Activated naive CD4-positive, alpha-beta T cell treated with anti-CD3 and anti-CD28 coated beads, Interleukin-2, amount 50 U/mL, for 24 hours (primary cell): Measurements from ENCODE around the gene NDUFC2.
"Not testable (repeated sequence)": the region's sequence is repeated elsewhere in the genome, so short reads cannot be mapped to it uniquely, and the experiment has no call there.

Experiments used
- H3K27ac Mint-ChIP-seq: one replicate; pipeline ENCODE4 v1.8.0; 2021; ENCODE audit warnings: mild to moderate bottlenecking, mixed read lengths
- H3K27me3 Mint-ChIP-seq: one replicate; pipeline ENCODE4 v1.8.0; 2021; ENCODE audit warnings: mixed read lengths
- H3K36me3 Mint-ChIP-seq: one replicate; pipeline ENCODE4 v1.8.0; 2021; ENCODE audit warnings: mixed read lengths
- H3K4me1 Mint-ChIP-seq: one replicate; pipeline ENCODE4 v1.8.0; 2021; ENCODE audit warnings: mixed read lengths
- H3K4me3 Mint-ChIP-seq: one replicate; pipeline ENCODE4 v1.8.0; 2021; ENCODE audit warnings: mild to moderate bottlenecking, mixed read lengths
- H3K9me3 Mint-ChIP-seq: one replicate; pipeline ENCODE4 v1.8.0; 2021; ENCODE audit warnings: mixed read lengths

Gene NDUFC2

DNA sequence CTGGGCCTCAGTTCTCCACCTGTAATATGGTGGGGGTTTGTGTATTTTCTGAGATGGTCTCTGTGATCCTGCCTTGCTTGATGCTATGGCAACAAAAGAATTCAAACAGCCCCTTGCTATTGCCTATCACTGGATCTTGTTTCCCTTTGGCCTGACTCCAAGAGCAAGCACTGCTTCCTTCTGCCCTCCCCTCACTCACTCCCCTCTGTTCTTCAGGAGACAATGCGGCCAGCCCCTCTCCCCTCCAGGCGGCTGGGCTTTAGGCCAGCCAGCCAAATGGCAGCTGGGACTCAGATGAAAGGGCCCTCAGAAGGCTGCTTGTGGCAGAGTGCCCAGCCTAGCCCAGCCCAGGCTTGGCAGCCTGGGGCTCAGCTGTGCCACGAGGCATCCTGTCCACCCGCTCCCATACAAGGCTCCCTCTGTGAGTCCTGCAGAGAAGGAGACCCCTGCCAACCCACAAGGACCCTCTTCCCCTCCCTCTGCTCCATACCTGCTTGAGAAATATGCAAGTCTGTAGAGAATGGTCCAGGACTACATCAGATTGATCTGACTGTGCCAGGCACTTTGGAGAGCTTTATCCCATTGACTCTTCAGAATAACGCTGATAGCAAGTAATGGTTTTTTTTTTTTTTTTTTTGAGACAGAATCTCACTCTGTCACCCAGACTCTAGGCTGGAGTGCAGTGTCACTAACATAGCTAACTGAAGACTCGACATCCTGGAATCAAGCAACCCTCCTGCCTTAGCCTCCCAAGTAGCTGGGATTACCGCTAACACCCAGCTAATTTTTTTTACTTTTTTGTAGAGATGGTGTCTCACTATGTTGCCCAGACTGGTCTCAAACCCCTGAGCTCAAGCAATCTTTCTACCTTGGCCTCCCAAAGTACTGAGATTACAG is 49.0 kb downstream of the NDUFC2 start:
- Mint-ChIP-seq H3K4me1 (no peaks in the 10 kb centered on the region), H3K36me3 (no peaks in the 10 kb centered on the region), H3K27me3 (no peaks in the 10 kb centered on the region), H3K4me3 (no peak overlapping the region), H3K27ac (no peak overlapping the region), H3K9me3 (no peaks in the 10 kb centered on the region)

DNA sequence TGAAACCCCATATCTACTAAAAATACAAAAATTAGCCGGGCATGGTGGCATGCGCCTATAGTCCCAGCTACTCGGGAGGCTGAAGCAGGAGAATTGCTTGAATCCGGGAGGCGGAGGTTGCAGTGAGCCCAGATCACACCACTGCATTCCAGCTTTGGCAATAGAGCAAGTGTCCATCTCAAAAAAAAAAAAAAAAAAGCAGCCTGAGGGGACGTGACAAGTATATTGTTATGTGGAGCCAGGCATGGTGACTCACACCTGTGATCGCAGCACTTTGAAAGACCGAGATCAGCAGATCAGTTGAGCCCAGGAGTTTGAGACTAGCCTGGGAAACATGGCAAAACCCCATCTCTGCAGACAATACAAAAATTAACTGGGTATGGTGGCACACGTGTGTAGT is 51.2 kb downstream of the NDUFC2 start:
- not testable (repeated sequence) for H3K4me3 Mint-ChIP-seq, H3K27me3 Mint-ChIP-seq, H3K36me3 Mint-ChIP-seq, H3K9me3 Mint-ChIP-seq, H3K27ac Mint-ChIP-seq, H3K4me1 Mint-ChIP-seq

DNA sequence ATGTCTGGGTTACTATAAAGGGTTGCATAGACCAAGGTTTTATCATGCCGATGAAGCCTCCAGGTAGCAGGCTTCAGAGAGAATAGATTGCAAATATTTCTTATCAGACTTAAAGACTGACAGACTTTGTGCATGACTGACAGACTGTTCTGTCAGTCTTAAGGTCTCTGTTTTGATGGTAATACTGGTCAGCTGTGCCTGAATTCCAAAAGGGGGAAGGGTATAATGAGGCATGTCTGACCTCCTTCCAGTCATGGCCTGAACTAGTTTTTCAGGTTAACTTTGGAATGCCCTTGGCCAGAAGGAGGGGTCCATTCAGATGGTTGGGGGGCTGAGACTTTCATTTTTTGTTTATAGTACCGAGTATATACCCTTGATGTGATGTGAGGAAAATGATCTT is 51.9 kb downstream of the NDUFC2 start:
- peaks cover 1% of the 10 kb centered on the region for H3K4me1 Mint-ChIP-seq
- H3K4me3 Mint-ChIP-seq, result no peak overlapping the region
- peaks cover under 1% of the 10 kb centered on the region for H3K27me3 Mint-ChIP-seq
- no peaks in the 10 kb centered on the region for H3K36me3 Mint-ChIP-seq
- no peaks in the 10 kb centered on the region for H3K9me3 Mint-ChIP-seq
- no peak overlapping the region for H3K27ac Mint-ChIP-seq

DNA sequence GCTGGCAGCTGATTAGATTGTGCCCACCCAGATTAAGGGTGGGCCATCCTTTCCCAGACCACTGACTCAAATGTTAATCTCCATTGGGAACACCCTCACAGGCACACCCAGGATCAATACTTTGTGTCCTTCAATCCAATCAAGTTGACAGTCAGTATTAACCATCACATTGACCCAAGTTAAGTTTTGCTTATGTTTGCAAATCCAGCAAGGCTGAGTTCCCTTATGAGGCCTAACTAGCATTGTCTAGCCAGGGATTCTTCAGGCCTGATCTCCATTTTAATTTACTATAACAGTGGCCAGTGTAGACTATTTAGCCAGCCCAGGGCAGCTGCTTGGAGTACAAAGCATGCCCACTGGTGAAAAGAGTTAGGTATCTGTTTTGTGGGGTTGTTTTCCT is 54.3 kb downstream of the NDUFC2 start:
- H3K4me3 Mint-ChIP-seq, result no peak overlapping the region
- H3K9me3 Mint-ChIP-seq, result no peaks in the 10 kb centered on the region
- H3K27me3 Mint-ChIP-seq, result peaks cover 6% of the 10 kb centered on the region
- no peaks in the 10 kb centered on the region for H3K36me3 Mint-ChIP-seq
- peaks cover 4% of the 10 kb centered on the region for H3K4me1 Mint-ChIP-seq
- H3K27ac Mint-ChIP-seq, result no peak overlapping the region

DNA sequence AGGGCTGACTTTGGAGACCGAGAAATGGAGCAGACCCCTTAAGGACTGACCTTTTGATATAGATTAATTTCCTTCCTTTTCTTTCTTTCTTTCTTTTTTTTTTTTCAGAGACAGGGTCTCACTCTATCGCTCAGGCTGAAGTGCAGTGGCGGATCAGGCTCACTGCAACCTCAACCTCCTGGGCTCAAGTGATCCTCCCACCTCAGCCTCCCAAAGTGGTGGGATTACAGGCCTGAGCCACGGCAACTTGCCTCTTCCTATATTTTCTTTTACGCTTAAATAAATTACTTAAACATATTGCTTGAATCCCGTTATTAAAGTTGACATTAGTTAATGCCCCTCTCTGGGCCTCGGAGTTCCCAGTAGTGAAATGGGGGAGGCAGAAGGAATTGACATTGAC is 56.2 kb downstream of the NDUFC2 start:
- Mint-ChIP-seq H3K9me3 (no peaks in the 10 kb centered on the region), H3K4me3 (no peak overlapping the region), H3K27ac (no peak overlapping the region), H3K36me3 (no peaks in the 10 kb centered on the region), H3K4me1 (peaks cover 4% of the 10 kb centered on the region), H3K27me3 (peaks cover 6% of the 10 kb centered on the region)

DNA sequence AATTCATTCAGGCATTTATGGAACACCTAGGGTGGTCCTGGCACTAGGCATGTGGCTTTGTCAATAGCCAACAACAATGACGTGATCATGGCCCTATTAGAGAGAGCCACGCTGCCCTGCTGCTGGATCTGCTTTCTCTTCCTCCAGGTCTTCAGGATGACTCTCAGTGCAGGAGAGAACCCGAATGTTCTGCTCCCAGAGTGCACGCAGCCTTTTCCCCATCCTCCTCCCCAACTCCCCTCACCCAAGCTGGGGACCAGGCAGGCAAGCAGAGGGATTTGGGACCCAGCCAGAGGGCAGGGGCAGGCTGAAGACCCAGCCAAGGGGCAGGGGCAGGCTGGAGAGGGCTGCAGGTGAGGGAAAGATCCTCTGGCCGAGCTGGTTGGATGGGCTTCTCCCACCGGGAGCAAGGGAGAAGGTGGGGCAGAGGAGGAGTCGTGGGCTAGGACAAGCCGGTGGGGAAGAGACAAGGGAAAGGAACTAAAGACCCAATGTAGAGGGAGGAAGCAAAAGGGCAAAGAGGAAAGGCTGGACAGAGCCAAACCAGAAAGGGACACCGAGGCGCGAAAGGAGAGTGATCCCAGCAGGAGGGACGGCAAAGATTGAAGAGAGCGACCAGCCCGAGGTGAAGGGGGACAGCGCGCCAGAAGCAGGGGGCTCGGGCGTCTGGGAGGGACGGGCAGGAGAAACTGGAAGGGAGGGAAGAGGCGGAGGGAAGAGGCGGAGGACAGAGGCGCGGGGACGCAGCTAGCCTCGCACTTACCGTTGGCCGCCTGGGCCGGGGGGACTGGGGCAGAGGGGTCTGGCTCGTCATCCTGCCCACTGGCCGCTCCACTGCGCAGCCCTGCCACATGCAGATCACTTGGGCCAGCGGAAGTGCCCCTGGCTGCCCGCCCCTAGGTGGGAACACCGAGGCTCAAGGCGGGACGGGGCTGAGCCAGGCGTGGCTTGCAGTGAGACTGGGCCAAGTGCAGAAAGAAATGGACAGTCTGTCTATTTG is 57.0 kb downstream of the NDUFC2 start, which contains the start of gene KCTD14:
TSS of gene KCTD14 (minus strand) at position 880 of the 1,000 bp plus-strand sequence. CDS start at position 853, 27 bp downstream.
- H3K4me3 Mint-ChIP-seq, result no peak within 1 kb of the TSS
- peaks cover 4% of the 10 kb centered on the region for H3K4me1 Mint-ChIP-seq
- H3K9me3 Mint-ChIP-seq, result no peaks in the 10 kb centered on the region
- H3K27ac Mint-ChIP-seq, result no peak within 1 kb of the TSS
- H3K27me3 Mint-ChIP-seq, result peaks cover 6% of the 10 kb centered on the region
- no peaks in the 10 kb centered on the region for H3K36me3 Mint-ChIP-seq

DNA sequence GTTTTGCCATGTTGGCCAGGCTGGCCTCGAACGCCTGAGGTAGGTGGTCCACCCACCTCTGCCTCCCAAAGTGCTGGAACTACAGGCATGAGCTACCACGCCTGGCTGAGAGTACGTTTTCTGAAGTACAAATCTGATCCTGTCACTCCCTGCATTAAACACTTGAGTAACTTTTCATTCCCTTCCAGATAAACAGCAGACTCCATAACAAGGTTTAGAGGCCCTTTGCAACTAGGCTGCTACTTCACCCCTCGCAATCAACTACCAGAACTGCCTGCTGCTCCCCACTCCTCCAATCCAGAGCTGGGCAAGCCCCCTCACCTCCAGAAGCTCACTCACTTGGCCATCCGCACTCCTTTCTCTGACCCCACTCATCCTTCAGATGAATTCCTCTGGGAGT is 58.1 kb downstream of the NDUFC2 start:
- H3K27ac Mint-ChIP-seq, result no peak overlapping the region
- peaks cover 4% of the 10 kb centered on the region for H3K4me1 Mint-ChIP-seq
- no peaks in the 10 kb centered on the region for H3K36me3 Mint-ChIP-seq
- H3K27me3 Mint-ChIP-seq, result peaks cover 6% of the 10 kb centered on the region
- H3K4me3 Mint-ChIP-seq, result no peak overlapping the region
- no peaks in the 10 kb centered on the region for H3K9me3 Mint-ChIP-seq

DNA sequence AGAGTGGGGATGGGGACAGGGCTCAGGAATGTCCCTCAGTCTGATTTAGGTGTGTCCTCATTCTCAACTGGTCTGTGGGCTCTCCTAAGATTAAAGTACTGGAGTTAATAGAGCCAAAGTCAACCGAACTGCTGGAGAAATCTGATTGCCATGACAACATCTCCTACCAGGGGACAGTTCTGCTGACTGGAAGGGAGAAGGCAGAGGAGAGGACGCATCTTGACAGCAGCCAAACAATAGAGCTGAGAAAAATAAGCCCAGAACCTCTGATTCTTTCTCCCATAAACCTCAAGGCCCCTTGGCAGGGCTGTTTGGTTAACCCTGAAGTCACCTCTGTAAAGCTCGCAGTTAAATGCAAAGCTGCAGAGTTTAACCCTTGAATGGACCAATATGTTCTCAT is 59.4 kb downstream of the NDUFC2 start:
- Mint-ChIP-seq H3K27me3 (peaks cover 6% of the 10 kb centered on the region), H3K4me1 (peaks cover 4% of the 10 kb centered on the region), H3K4me3 (no peak overlapping the region), H3K27ac (no peak overlapping the region), H3K9me3 (no peaks in the 10 kb centered on the region), H3K36me3 (no peaks in the 10 kb centered on the region)

- Mint-ChIP-seq H3K4me1 (peaks cover 4% of the 10 kb centered on the region), H3K9me3 (no peaks in the 10 kb centered on the region), H3K27ac (no peak overlapping the region), H3K4me3 (no peak overlapping the region), H3K27me3 (peaks cover 6% of the 10 kb centered on the region), H3K36me3 (no peaks in the 10 kb centered on the region)
These were observed 59.9 kb downstream of the NDUFC2 start for GRCh38 chr11:78019808-78020207.
